Keratinocyte (primary cell): ENCODE results near the gene RPL14. TPM values are rescaled to one million over a fixed set of nuclear protein-coding genes. Genes with fewer than 3 reads are reported as not detected.

Experiments
- DNase-seq: peaks from one replicate; pipeline ENCODE4 v3.0.0-alpha.2; 2011; ENCODE audit warnings: low read depth, missing footprints, low spot score
- FAIRE-seq: peaks from 2 replicates; lab custom pipeline; 2011; peaks lifted over from hg19 to GRCh38; lab: Jason Lieb, UNC
- H2AFZ ChIP-seq: 2 replicates; pipeline ENCODE4 v1.6.0; 2012; ENCODE audit warnings: low read length, control low read depth, inconsistent platforms; ENCODE audit not compliant: control insufficient read depth
- H3K27ac ChIP-seq: 2 replicates; pipeline ENCODE4 v1.5.1; 2011; ENCODE audit warnings: low read length; ENCODE audit not compliant: control insufficient read depth, insufficient read depth
- H3K27me3 ChIP-seq: 3 replicates; pipeline ENCODE4 v1.6.0; 2011; ENCODE audit warnings: low read length; ENCODE audit not compliant: control insufficient read depth, insufficient read depth; ENCODE audit errors: extremely low read depth
- H3K36me3 ChIP-seq, 2 experiments: 2 replicates in 1 of 2; 3 replicates in 1 of 2; pipeline ENCODE4 v1.5.1; 2011; ENCODE audit warnings: low read length in 2 of 2, mild to moderate bottlenecking in 1 of 2; ENCODE audit not compliant: control insufficient read depth in 2 of 2, insufficient read depth in 2 of 2; ENCODE audit errors: extremely low read depth in 1 of 2
- H3K4me1 ChIP-seq: 3 replicates; pipeline ENCODE4 v1.5.1; 2011; ENCODE audit warnings: low read length; ENCODE audit not compliant: control insufficient read depth, insufficient read depth; ENCODE audit errors: extremely low read depth
- H3K4me2 ChIP-seq: 3 replicates; pipeline ENCODE4 v1.6.0; 2011; ENCODE audit warnings: low read depth, low read length; ENCODE audit not compliant: control insufficient read depth, insufficient read depth; ENCODE audit errors: extremely low read depth
- H3K4me3 ChIP-seq, 3 experiments: fragments of 200-600 bp in 1 of 3; sonication (generic) in 1 of 3; 2 replicates in 2 of 3; 3 replicates in 1 of 3; pipeline ENCODE4 v1.5.1; 2011 to 2016; ENCODE audit warnings: low read length in 3 of 3, mild to moderate bottlenecking in 3 of 3, control low read depth in 2 of 3, inconsistent platforms in 1 of 3, low read depth in 1 of 3, mixed read lengths in 1 of 3, mixed run types in 1 of 3, moderate library complexity in 1 of 3; ENCODE audit not compliant: control insufficient read depth in 2 of 3, insufficient read depth in 2 of 3; ENCODE audit errors: extremely low read depth in 1 of 3
- H3K79me2 ChIP-seq: 2 replicates; pipeline ENCODE4 v1.6.0; 2012; ENCODE audit warnings: low read length; ENCODE audit not compliant: control insufficient read depth, insufficient read depth
- H3K9ac ChIP-seq: 3 replicates; pipeline ENCODE4 v1.6.0; 2011; ENCODE audit warnings: low read length; ENCODE audit not compliant: control insufficient read depth, insufficient read depth; ENCODE audit errors: extremely low read depth
- H3K9me1 ChIP-seq: 3 replicates; pipeline ENCODE4 v1.6.0; 2011; ENCODE audit warnings: low read length; ENCODE audit not compliant: control insufficient read depth, insufficient read depth; ENCODE audit errors: extremely low read depth
- H3K9me3 ChIP-seq: 2 replicates; pipeline ENCODE4 v1.5.1; 2012; ENCODE audit warnings: low read depth, low read length; ENCODE audit not compliant: control insufficient read depth
- H4K20me1 ChIP-seq: 3 replicates; pipeline ENCODE4 v1.6.0; 2011; ENCODE audit warnings: low read length; ENCODE audit not compliant: control insufficient read depth, insufficient read depth; ENCODE audit errors: extremely low read depth
- CTCF ChIP-seq, 3 experiments: IDR thresholded peaks in 1 of 3; conservative IDR thresholded peaks in 1 of 3; optimal IDR thresholded peaks in 1 of 3; 2 replicates in 2 of 3; 3 replicates in 1 of 3; pipeline versions ENCODE3 to v1.5.1; 2011; ENCODE audit warnings: low read length in 3 of 3, mild to moderate bottlenecking in 3 of 3, moderate library complexity in 2 of 3, control low read depth in 1 of 3, inconsistent platforms in 1 of 3; ENCODE audit not compliant: insufficient read depth in 2 of 3; ENCODE audit errors: extremely low read depth in 1 of 3
- EZH2 ChIP-seq: IDR thresholded peaks from one replicate; pipeline ENCODE4 v1.6.1; 2012; ENCODE audit warnings: inconsistent platforms, mild to moderate bottlenecking, low read length, moderate library complexity
- dilution Hi-C: fragments of 300-500 bp; cut with MboI; formaldehyde crosslinking; loops from one replicate; pipeline ENCODE4 v1.7.0; 2020; ENCODE audit warnings: low sequenced_read_pairs; ENCODE audit not compliant: extremely low pct_ligation_motif_present
- polyA plus RNA-seq, 5 experiments: library from polyadenylated mRNA; depleted of rRNA in 3 of 5; stranded (reverse) in 3 of 5; stranded (forward) in 1 of 5; unstranded in 1 of 5; fragments of >200 nt; gene quantifications; 1 replicate in 1 of 5; 2 replicates in 3 of 5; 3 replicates in 1 of 5; pipeline versions ENCODE4 v1.2.1 to v1.2.3, GENCODE V29; 2011 to 2012; ENCODE audit warnings: missing spikeins in 2 of 5, low read depth in 1 of 5, low replicate concordance in 1 of 5

The RPL14 gene
- polyA plus RNA-seq, 1 donor (not counting 4 experiments of a cell fraction or from before 2014, with no cell fraction given): 585 TPM

GRCh38 chr3:40465111-40465407, 7.9 kb downstream of the RPL14 start:
- Histone ChIP-seq H3K4me2 (no peak overlapping the region), H2AFZ (no peak overlapping the region), H3K9me1 (no peaks in the 10 kb centered on the region), H3K9me3 (no peaks in the 10 kb centered on the region), H4K20me1 (peaks cover 11% of the 10 kb centered on the region), H3K36me3 (peaks cover 22 to 36% of the 10 kb centered on the region in 2 experiments), H3K79me2 (peaks cover 6% of the 10 kb centered on the region), H3K27ac (no peak overlapping the region), H3K4me3 (no peak overlapping the region), H3K9ac (no peak overlapping the region), H3K4me1 (no peaks in the 10 kb centered on the region), H3K27me3 (no peaks in the 10 kb centered on the region)
- dilution Hi-C loops: no loop called here
- no peak for FAIRE-seq
- no peak for DNase-seq
- TF ChIP-seq EZH2 (no peak), CTCF (optimal IDR thresholded peaks at IDR 0.05 in 1 of 3, IDR thresholded peaks at IDR 0.05 in 1 of 3, conservative IDR thresholded peaks at IDR 0.05 in 1 of 3; ENCODE audit: extremely low read depth in 1 of 3, insufficient read depth in 2 of 3, low read length in 3 of 3) (no peak)

- Histone ChIP-seq H3K27ac (no peak overlapping the region), H3K9me1 (no peaks in the 10 kb centered on the region), H3K4me2 (no peak overlapping the region), H4K20me1 (peaks cover 8% of the 10 kb centered on the region), H3K4me3 (no peak overlapping the region), H3K27me3 (no peaks in the 10 kb centered on the region), H3K4me1 (no peaks in the 10 kb centered on the region), H2AFZ (no peak overlapping the region), H3K9me3 (no peaks in the 10 kb centered on the region), H3K36me3 (peaks cover 18 to 33% of the 10 kb centered on the region in 2 experiments), H3K9ac (no peak overlapping the region), H3K79me2 (peaks cover 4% of the 10 kb centered on the region)
- no peak for DNase-seq
- no peak for TF ChIP-seq CTCF (optimal IDR thresholded peaks at IDR 0.05 in 1 of 3, IDR thresholded peaks at IDR 0.05 in 1 of 3, conservative IDR thresholded peaks at IDR 0.05 in 1 of 3; ENCODE audit: extremely low read depth in 1 of 3, insufficient read depth in 2 of 3, low read length in 3 of 3)
- TF ChIP-seq EZH2: no peak
- dilution Hi-C loops: no loop called here
- no peak for FAIRE-seq
Measured at GRCh38 chr3:40465456-40465855, 8.3 kb downstream of the RPL14 start.
